A549 (cell line): Measurements from ENCODE around the gene PRSS2.

ENCODE experiments used
- HDAC2 ChIP-seq: fragments of 200-600 bp; sonication (generic); IDR thresholded peaks from 2 replicates; pipeline ENCODE4 v1.6.1; 2016
- POLR2A ChIP-seq: IDR thresholded peaks from 2 replicates; pipeline ENCODE4 v1.6.1; 2012; ENCODE audit warnings: mild to moderate bottlenecking, low read length
- RAD21 ChIP-seq, 2 experiments: fragments of >200 bp in 1 of 2; sonication (Bioruptor Twin) in 1 of 2; formaldehyde crosslinking in 1 of 2; IDR thresholded peaks in 1 of 2; conservative IDR thresholded peaks in 1 of 2; 2 replicates in 1 of 2; 3 replicates in 1 of 2; pipeline ENCODE4 v1.6.1; 2012 to 2018; ENCODE audit warnings: inconsistent platforms in 1 of 2
- RFX5 ChIP-seq: fragments of 450-650 bp; IDR thresholded peaks from 2 replicates; pipeline ENCODE4 v1.7.1; 2014; ENCODE audit warnings: antibody characterized with exemption, mild to moderate bottlenecking, moderate library complexity
- RNF2 ChIP-seq: fragments of 200-600 bp; sonication (generic); IDR thresholded peaks from 2 replicates; pipeline ENCODE4 v1.6.1; 2016; ENCODE audit warnings: low read depth, mild to moderate bottlenecking, antibody characterized with exemption, moderate library complexity, borderline replicate concordance
- TF ChIP-seq, protein P1 (sequence below): fragments of >200 bp; sonication (Bioruptor Twin); formaldehyde crosslinking; IDR thresholded peaks from 3 replicates; pipeline ENCODE4 v1.5.1; 2016
- TF ChIP-seq, protein P2 (sequence below): fragments of 450-650 bp; IDR thresholded peaks from 2 replicates; pipeline ENCODE4 v1.6.1; 2014; ENCODE audit warnings: antibody characterized with exemption

DNA sequence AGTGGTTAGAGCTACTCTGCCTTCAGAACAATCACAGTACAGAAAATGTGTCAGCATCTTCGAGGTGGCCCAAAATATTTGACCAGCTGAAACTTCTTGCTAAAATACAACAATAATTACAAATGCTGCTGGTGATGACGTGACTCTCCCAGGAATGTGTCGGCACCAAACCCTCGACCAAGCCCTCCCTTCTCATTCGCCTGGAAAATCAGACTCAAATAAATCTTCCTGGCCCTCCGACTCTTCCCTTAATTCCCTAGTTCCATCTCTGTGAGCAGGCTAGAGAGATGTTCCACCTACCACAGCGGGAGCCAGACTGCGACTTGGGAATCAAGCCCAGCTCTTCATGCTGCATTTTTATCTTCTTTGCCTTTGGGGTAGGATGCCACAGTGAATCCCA, 4.1 kb downstream of the PRSS2 start:
- TF ChIP-seq HDAC2 (no peak), POLR2A (no peak), RAD21 (conservative IDR thresholded peaks at IDR 0.05 in 1 of 2, IDR thresholded peaks at IDR 0.05 in 1 of 2) (no peak), RFX5 (no peak), RNF2 (no peak)
- TF ChIP-seq, protein P1, sequence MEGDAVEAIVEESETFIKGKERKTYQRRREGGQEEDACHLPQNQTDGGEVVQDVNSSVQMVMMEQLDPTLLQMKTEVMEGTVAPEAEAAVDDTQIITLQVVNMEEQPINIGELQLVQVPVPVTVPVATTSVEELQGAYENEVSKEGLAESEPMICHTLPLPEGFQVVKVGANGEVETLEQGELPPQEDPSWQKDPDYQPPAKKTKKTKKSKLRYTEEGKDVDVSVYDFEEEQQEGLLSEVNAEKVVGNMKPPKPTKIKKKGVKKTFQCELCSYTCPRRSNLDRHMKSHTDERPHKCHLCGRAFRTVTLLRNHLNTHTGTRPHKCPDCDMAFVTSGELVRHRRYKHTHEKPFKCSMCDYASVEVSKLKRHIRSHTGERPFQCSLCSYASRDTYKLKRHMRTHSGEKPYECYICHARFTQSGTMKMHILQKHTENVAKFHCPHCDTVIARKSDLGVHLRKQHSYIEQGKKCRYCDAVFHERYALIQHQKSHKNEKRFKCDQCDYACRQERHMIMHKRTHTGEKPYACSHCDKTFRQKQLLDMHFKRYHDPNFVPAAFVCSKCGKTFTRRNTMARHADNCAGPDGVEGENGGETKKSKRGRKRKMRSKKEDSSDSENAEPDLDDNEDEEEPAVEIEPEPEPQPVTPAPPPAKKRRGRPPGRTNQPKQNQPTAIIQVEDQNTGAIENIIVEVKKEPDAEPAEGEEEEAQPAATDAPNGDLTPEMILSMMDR, result no peak
- TF ChIP-seq, protein P2, sequence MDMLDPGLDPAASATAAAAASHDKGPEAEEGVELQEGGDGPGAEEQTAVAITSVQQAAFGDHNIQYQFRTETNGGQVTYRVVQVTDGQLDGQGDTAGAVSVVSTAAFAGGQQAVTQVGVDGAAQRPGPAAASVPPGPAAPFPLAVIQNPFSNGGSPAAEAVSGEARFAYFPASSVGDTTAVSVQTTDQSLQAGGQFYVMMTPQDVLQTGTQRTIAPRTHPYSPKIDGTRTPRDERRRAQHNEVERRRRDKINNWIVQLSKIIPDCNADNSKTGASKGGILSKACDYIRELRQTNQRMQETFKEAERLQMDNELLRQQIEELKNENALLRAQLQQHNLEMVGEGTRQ, result no peak
